ENCODE results near the gene GLRA3. TPM values are rescaled to one million over a fixed set of nuclear protein-coding genes. Genes with fewer than 3 reads are reported as not detected.

The GLRA3 gene
- total RNA-seq, 1 donor from 2014 or later: not detected

GRCh38 chr4:174753021-174753420 is 76.0 kb downstream of the GLRA3 start:
- DNase-seq (ENCODE audit: low read depth): peak; percentile 65
- TF ChIP-seq, protein P1, sequence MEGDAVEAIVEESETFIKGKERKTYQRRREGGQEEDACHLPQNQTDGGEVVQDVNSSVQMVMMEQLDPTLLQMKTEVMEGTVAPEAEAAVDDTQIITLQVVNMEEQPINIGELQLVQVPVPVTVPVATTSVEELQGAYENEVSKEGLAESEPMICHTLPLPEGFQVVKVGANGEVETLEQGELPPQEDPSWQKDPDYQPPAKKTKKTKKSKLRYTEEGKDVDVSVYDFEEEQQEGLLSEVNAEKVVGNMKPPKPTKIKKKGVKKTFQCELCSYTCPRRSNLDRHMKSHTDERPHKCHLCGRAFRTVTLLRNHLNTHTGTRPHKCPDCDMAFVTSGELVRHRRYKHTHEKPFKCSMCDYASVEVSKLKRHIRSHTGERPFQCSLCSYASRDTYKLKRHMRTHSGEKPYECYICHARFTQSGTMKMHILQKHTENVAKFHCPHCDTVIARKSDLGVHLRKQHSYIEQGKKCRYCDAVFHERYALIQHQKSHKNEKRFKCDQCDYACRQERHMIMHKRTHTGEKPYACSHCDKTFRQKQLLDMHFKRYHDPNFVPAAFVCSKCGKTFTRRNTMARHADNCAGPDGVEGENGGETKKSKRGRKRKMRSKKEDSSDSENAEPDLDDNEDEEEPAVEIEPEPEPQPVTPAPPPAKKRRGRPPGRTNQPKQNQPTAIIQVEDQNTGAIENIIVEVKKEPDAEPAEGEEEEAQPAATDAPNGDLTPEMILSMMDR (conservative IDR thresholded peaks at IDR 0.05; ENCODE audit: low read depth, low read length): no peak
- H3K4me3 ChIP-seq (ENCODE audit: low read depth, low read length): no peak overlapping the region

DNA sequence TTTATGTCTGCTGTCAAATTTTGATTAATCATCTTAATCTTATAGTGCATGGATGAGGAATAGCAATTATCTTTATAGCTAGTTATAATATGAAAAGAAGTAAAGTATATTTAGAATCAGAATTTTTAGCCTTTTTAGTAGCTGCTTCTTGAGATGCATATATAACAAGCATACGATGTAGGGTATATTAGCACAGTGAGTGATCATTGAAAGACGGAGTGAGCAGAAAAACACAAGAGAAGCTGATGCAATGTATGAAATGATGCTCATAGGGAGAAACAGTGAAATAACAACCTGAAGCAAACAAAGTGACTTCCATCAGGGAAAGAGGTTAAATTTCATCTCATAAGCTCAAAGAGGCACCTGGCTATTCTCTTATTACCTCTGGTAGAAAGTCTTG is 77.0 kb downstream of the GLRA3 start:
- H3K4me3 ChIP-seq (ENCODE audit: low read depth, low read length): no peak overlapping the region
- TF ChIP-seq, protein P1 (conservative IDR thresholded peaks at IDR 0.05; ENCODE audit: low read depth, low read length): no peak
- DNase-seq (ENCODE audit: low read depth): no peak

DNA sequence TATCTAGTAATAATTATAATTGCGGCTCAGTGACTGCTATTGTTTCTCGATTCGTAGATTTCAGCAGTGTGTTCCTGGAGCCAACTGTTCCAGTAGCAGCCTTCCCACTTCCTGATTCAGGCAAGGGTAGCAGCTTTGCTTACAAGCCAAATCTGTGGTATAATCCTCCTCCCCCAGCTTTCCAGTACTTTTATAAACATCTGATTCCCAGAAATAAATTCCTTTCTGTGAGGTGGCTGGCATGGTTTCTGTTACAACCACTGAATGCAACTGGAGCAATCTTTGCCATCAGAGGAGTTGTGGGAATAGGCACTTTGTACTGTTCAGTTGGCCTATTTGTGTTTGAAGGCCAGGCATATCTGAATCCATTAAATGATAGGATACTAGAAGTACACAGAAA is 80.0 kb downstream of the GLRA3 start:
- TF ChIP-seq, protein P1 (conservative IDR thresholded peaks at IDR 0.05; ENCODE audit: low read depth, low read length): no peak
- no peak for DNase-seq (ENCODE audit: low read depth)
- no peak overlapping the region for H3K4me3 ChIP-seq (ENCODE audit: low read depth, low read length)

GRCh38 chr4:174746710-174747109 is 82.3 kb downstream of the GLRA3 start:
- no peak for DNase-seq (ENCODE audit: low read depth)
- TF ChIP-seq, protein P1 (conservative IDR thresholded peaks at IDR 0.05; ENCODE audit: low read depth, low read length): no peak
- no peak overlapping the region for H3K4me3 ChIP-seq (ENCODE audit: low read depth, low read length)

- no peak for DNase-seq (ENCODE audit: low read depth)
- TF ChIP-seq, protein P1 (conservative IDR thresholded peaks at IDR 0.05; ENCODE audit: low read depth, low read length): no peak
- no peak overlapping the region for H3K4me3 ChIP-seq (ENCODE audit: low read depth, low read length)
Measured at GRCh38 chr4:174742561-174742960, 86.5 kb downstream of the GLRA3 start.

DNA sequence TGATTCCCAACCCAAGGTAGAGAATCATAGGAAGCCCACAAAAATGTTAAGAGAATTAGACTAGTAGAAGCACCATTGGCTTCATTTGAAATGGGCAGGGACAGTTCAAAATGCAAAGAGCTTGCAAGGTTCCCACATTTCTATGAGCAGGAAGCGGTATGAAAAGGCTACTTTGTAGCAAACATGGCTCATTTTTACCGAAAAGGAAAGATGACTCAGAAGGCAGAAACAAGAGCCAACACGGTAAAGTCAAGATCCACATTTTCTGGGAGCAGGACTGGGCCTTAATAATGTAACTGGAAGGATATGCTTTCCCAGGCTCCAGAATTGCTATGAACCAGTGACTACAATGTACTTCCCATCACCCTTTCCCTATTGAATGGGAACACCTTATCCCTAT is 89.5 kb downstream of the GLRA3 start:
- TF ChIP-seq, protein P1 (conservative IDR thresholded peaks at IDR 0.05; ENCODE audit: low read depth, low read length): no peak
- DNase-seq (ENCODE audit: low read depth): no peak

DNA sequence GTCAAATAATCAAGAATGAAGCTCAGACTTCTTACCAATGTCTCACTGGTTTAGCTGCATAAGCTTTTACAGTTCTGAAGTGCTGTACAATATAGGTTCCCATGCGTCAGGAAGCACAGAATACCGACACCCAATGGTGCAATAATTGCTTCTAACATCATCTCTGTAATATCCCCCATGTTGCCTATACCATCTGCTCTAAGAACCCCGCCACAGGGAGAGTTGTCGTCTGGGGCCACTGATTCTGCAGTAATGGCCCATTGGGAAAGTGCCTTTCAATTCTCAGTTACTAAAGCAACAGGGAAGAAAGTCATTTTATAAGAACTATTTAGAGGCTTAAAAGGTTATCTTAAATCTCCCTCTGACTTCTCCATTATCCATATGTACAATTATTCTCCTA is 94.9 kb downstream of the GLRA3 start:
- TF ChIP-seq, protein P1 (conservative IDR thresholded peaks at IDR 0.05; ENCODE audit: low read depth, low read length): no peak
- no peak for DNase-seq (ENCODE audit: low read depth)

More for the DNA sequence above, 89.5 kb downstream of the GLRA3 start:
- H3K4me3 ChIP-seq (ENCODE audit: low read depth, low read length): no peak overlapping the region

More for the DNA sequence above, 94.9 kb downstream of the GLRA3 start:
- no peak overlapping the region for H3K4me3 ChIP-seq (ENCODE audit: low read depth, low read length)

Measured in epithelial cell of proximal tubule (primary cell).